PC-3 (cell line): ENCODE measurements around the gene EIF5. TPM values are rescaled to one million over a fixed set of nuclear protein-coding genes. Genes with fewer than 3 reads are reported as not detected.

Experiments used
- ATAC-seq: fragments of 200-7000 bp; cut with Tn5 transposase; 2 replicates; pipeline ENCODE4 v1.9.1; 2020; ENCODE audit warnings: mild to moderate bottlenecking, moderate library complexity
- BruUV-seq: library from RNA; stranded (reverse); fragments of 400-500 nt; replicated peaks from 2 replicates; lab custom pipeline; 2021; lab: Mats Ljungman, UMichigan
- CTCF ChIA-PET: fragments of 300-600 bp; sonication (Branson Sonifier 250); formaldehyde crosslinking; loops from one replicate; lab custom pipeline; 2022; ENCODE audit warnings: antibody characterized with exemption; lab: Charles Lee
- POLR2A ChIA-PET: fragments of 300-600 bp; sonication (Branson Sonifier 250); formaldehyde crosslinking; loops from one replicate; lab custom pipeline; 2022; ENCODE audit warnings: antibody characterized with exemption; ENCODE audit not compliant: unreplicated experiment; lab: Charles Lee
- DNase-seq: peaks from one replicate; pipeline ENCODE4 v3.0.0-alpha.2; 2015
- H2AFZ ChIP-seq: fragments of 300-600 bp; sonication (generic); 2 replicates; pipeline ENCODE4 v1.6.0; 2016; ENCODE audit warnings: antibody characterized with exemption, low read length
- H3F3A ChIP-seq: fragments of 300-600 bp; sonication (generic); one replicate; pipeline ENCODE4 v1.6.0; 2017; ENCODE audit warnings: antibody characterized with exemption, low read length, control low read depth, mild to moderate bottlenecking; ENCODE audit not compliant: unreplicated experiment
- H3K27ac ChIP-seq: fragments of 300-600 bp; sonication (generic); 2 replicates; pipeline ENCODE4 v1.5.1; 2016; ENCODE audit warnings: mild to moderate bottlenecking, low read length
- H3K27me3 ChIP-seq: fragments of 300-600 bp; sonication (generic); 2 replicates; pipeline ENCODE4 v1.6.1; 2016; ENCODE audit warnings: low read length, mixed read lengths
- H3K36me3 ChIP-seq: fragments of 300-600 bp; sonication (generic); 2 replicates; pipeline ENCODE4 v1.6.1; 2016; ENCODE audit warnings: low read depth, mixed run types, low read length, mixed read lengths
- H3K4me1 ChIP-seq: fragments of 300-600 bp; sonication (generic); 2 replicates; pipeline ENCODE4 v1.5.1; 2016; ENCODE audit warnings: low read length; ENCODE audit not compliant: insufficient read depth
- H3K4me2 ChIP-seq: fragments of 300-600 bp; sonication (generic); 2 replicates; pipeline ENCODE4 v1.6.0; 2016; ENCODE audit warnings: low read length
- H3K4me3 ChIP-seq: fragments of 300-600 bp; sonication (generic); 2 replicates; pipeline ENCODE4 v1.5.1; 2016; ENCODE audit warnings: mild to moderate bottlenecking, low read length, mixed read lengths
- H3K79me2 ChIP-seq: fragments of 300-600 bp; sonication (generic); 2 replicates; pipeline ENCODE4 v1.6.1; 2017; ENCODE audit warnings: low read length, mixed read lengths
- H3K9ac ChIP-seq: fragments of 300-600 bp; sonication (generic); 2 replicates; pipeline ENCODE4 v1.6.0; 2016; ENCODE audit warnings: mild to moderate bottlenecking, low read length
- H3K9me2 ChIP-seq: fragments of 300-600 bp; sonication (generic); replicated peaks from 2 replicates; pipeline ENCODE4 v1.6.1; 2016; ENCODE audit warnings: mixed run types, low read length, mixed read lengths
- H3K9me3 ChIP-seq: fragments of 300-600 bp; sonication (generic); 2 replicates; pipeline ENCODE4 v1.6.1; 2016; ENCODE audit warnings: low read length, mixed read lengths
- H4K20me1 ChIP-seq: fragments of 300-600 bp; sonication (generic); 2 replicates; pipeline ENCODE4 v1.6.1; 2016; ENCODE audit warnings: low read length, mixed read lengths
- EZH2 ChIP-seq: fragments of 300-600 bp; sonication (generic); IDR thresholded peaks from one replicate; pipeline ENCODE4 v1.6.1; 2017; ENCODE audit warnings: antibody characterized with exemption, mild to moderate bottlenecking, low read length; ENCODE audit not compliant: unreplicated experiment
- EZH2phosphoT487 ChIP-seq: fragments of 300-600 bp; sonication (generic); IDR thresholded peaks from 2 replicates; pipeline ENCODE4 v1.6.1; 2018; ENCODE audit warnings: mild to moderate bottlenecking, antibody characterized with exemption, low read length, borderline replicate concordance
- intact Hi-C: fragments of 100-400 bp; cut with micrococcal nuclease; formaldehyde crosslinking; loops from 2 replicates; pipeline ENCODE4 v1.9.0; 2023
- total RNA-seq: library from RNA; depleted of rRNA; stranded (reverse); fragments of >200 nt; gene quantifications from 2 replicates; pipeline ENCODE4 v1.2.3, GENCODE V29; 2014
- TF ChIP-seq, protein P1 (sequence below): fragments of 300-600 bp; sonication (generic); conservative IDR thresholded peaks from 2 replicates; pipeline ENCODE4 v1.5.1; 2017; ENCODE audit warnings: antibody characterized with exemption, low read depth, mild to moderate bottlenecking, low read length

The EIF5 gene
- total RNA-seq, 1 experiment from 2014 or later, result 216 TPM

DNA sequence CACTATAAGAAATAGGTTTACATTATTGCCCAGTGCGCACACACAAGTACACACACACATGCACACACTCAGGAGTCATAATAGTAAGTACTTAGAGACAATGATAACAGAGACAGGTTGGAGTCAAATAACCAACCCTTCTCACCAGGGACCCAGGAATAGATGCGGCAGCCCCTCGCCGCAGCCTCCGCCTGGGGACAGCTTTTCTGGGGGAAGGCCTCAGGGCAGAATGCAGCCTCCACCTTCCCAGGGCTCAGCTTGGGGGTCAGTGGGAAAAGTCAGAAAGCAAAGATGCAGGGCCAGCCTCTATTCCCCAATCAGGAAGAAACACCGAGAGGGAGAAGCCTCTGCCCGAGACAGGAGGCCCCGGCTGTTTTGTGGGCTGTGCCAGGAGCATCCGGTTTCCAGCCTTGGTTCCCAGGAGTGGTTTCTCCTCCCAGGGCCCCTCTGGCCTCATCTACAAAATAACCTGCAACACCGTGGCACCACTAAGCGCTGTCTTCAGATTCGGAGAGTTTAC lies 23.4 kb upstream of the EIF5 start:
- Histone ChIP-seq H2AFZ (no peak overlapping the region), H3K36me3 (no peaks in the 10 kb centered on the region), H3K9me3 (no peaks in the 10 kb centered on the region), H4K20me1 (no peaks in the 10 kb centered on the region), H3K27ac (no peak overlapping the region), H3K27me3 (no peaks in the 10 kb centered on the region), H3K9ac (no peak overlapping the region), H3K4me1 (no peaks in the 10 kb centered on the region), H3K4me3 (no peak overlapping the region), H3K4me2 (no peak overlapping the region), H3K79me2 (no peaks in the 10 kb centered on the region), H3F3A (no peaks in the 10 kb centered on the region), H3K9me2 (no peaks in the 10 kb centered on the region)
- ATAC-seq (no peak), DNase-seq (no peak)
- CTCF ChIA-PET, result no interaction called here
- TF ChIP-seq, protein P1, sequence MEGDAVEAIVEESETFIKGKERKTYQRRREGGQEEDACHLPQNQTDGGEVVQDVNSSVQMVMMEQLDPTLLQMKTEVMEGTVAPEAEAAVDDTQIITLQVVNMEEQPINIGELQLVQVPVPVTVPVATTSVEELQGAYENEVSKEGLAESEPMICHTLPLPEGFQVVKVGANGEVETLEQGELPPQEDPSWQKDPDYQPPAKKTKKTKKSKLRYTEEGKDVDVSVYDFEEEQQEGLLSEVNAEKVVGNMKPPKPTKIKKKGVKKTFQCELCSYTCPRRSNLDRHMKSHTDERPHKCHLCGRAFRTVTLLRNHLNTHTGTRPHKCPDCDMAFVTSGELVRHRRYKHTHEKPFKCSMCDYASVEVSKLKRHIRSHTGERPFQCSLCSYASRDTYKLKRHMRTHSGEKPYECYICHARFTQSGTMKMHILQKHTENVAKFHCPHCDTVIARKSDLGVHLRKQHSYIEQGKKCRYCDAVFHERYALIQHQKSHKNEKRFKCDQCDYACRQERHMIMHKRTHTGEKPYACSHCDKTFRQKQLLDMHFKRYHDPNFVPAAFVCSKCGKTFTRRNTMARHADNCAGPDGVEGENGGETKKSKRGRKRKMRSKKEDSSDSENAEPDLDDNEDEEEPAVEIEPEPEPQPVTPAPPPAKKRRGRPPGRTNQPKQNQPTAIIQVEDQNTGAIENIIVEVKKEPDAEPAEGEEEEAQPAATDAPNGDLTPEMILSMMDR, result no peak
- TF ChIP-seq EZH2 (no peak), EZH2phosphoT487 (no peak)
- BruUV-seq, result no TSS peak
- intact Hi-C loops, result no loop called here
- POLR2A ChIA-PET, result no interaction called here

DNA sequence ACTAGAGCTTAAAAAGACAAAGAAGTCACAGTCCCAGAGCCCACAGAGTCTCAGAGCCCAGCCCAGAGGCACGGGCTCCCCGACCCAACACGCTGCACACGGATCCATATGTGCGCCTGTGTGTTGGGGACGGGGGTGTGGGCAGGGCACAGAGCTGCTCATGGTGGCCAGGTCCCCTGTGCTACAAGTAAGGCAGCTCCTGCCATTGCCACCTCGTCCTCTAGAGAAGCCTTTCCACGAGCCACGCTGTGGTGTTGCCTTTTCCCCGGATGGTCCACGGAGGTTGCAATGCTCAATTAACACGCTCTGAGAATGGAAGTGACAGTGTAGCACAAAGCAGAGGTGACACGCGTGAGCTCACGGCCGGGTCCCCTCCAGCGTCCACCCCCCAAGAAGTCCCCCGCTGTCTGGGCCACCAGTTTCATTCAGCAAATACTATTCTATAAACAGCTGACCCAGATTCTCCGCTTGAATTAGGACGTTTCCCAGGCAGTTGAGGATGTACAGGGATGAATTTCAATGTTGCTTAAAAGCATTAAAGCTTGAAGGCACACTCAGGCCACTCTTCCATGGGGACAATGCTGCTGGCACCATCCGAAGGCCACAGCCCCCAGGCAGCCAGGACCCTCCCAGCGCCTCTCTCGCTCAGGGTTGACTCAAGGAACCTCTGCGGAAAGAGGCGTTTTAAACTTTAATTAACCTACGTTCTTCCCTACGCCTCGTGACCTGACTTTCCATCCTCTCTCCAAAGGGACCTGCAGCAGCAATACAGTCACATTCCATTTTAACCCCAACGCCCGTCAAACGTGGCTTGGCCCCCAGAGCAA lies 22.7 kb upstream of the EIF5 start:
- Histone ChIP-seq H3K9ac (no peak overlapping the region), H3K27ac (no peak overlapping the region), H4K20me1 (no peaks in the 10 kb centered on the region), H3K9me3 (no peaks in the 10 kb centered on the region), H3F3A (no peaks in the 10 kb centered on the region), H3K36me3 (no peaks in the 10 kb centered on the region), H3K4me1 (no peaks in the 10 kb centered on the region), H3K4me2 (no peak overlapping the region), H3K27me3 (no peaks in the 10 kb centered on the region), H3K79me2 (no peaks in the 10 kb centered on the region), H2AFZ (no peak overlapping the region), H3K4me3 (no peak overlapping the region), H3K9me2 (no peaks in the 10 kb centered on the region)
- no peak for ATAC-seq
- POLR2A ChIA-PET, result no interaction called here
- no TSS peak for BruUV-seq
- intact Hi-C loops, result no loop called here
- TF ChIP-seq EZH2 (no peak), EZH2phosphoT487 (no peak)
- TF ChIP-seq, protein P1, result no peak
- DNase-seq, result no peak
- CTCF ChIA-PET, result no interaction called here

DNA sequence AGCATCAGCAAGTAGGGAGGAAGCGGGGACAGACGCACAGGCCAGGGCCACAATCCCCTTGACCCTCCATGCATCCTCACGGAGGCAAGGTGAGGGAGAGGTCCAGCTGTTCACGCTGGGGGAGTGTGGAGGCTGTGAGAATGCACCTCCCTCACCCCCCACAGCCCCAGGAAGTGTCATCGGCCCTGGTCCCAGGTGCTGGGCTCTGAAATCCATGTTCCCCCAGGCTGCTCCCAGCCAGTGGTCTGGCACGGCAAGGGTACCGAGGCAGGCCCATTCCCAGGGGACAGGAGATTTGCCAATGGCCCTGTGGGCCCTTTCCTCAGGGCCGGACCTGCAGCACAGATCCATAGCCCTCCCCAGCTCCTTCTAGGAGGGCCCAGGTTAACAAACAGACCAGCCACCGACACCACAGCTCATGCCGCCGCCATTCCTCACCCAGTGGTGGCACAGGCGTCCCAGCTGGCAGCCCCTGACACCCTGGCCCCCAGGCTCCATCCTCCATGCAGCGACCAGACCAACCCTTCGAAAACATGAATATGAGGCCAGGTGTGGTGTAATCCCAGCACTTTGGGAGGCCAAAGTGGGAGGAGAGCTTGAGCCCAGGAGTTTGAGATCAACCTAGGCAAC lies 21.9 kb upstream of the EIF5 start:
- Histone ChIP-seq H3K9ac (no peak overlapping the region), H3K9me2 (no peaks in the 10 kb centered on the region), H3K4me1 (no peaks in the 10 kb centered on the region), H3K4me2 (no peak overlapping the region), H3K27ac (no peak overlapping the region), H3K36me3 (no peaks in the 10 kb centered on the region), H3K27me3 (no peaks in the 10 kb centered on the region), H2AFZ (no peak overlapping the region), H3F3A (no peaks in the 10 kb centered on the region), H3K79me2 (no peaks in the 10 kb centered on the region), H3K9me3 (no peaks in the 10 kb centered on the region), H3K4me3 (no peak overlapping the region), H4K20me1 (no peaks in the 10 kb centered on the region)
- CTCF ChIA-PET, result no interaction called here
- DNase-seq, result no peak
- intact Hi-C loops, result no loop called here
- POLR2A ChIA-PET, result no interaction called here
- no peak for ATAC-seq
- TF ChIP-seq EZH2phosphoT487 (no peak), EZH2 (no peak)
- TF ChIP-seq, protein P1, result no peak
- BruUV-seq, result no TSS peak
